T-helper 17 cell (primary cell): Measurements from ENCODE around the gene TREH. TPM values are rescaled to one million over a fixed set of nuclear protein-coding genes. Genes with fewer than 3 reads are reported as not detected.

Experiments used
- ATAC-seq: fragments of 150-1000 bp; cut with Tn5 transposase; 2 replicates; pipeline ENCODE4 v1.10.0; 2021; ENCODE audit warnings: mild to moderate bottlenecking, moderate library complexity
- DNase-seq, 3 donors: peaks; one replicate each; pipeline versions ENCODE4 v3.0.0 to v3.0.0-alpha.2; 2020 to 2021
- H3K9me3 ChIP-seq: one replicate; pipeline ENCODE4 v1.7.0; 2013; ENCODE audit warnings: low read length, mild to moderate bottlenecking; ENCODE audit not compliant: control insufficient read depth, poor library complexity, severe bottlenecking
- H3K27ac Mint-ChIP-seq: one replicate; pipeline ENCODE4 v1.8.0; 2022; ENCODE audit warnings: mild to moderate bottlenecking, moderate library complexity, mixed read lengths
- H3K27me3 Mint-ChIP-seq: one replicate; pipeline ENCODE4 v1.8.0; 2022; ENCODE audit warnings: mixed read lengths
- H3K36me3 Mint-ChIP-seq: one replicate; pipeline ENCODE4 v1.8.0; 2022; ENCODE audit warnings: low read depth, mixed read lengths
- H3K4me1 Mint-ChIP-seq: one replicate; pipeline ENCODE4 v1.8.0; 2022; ENCODE audit warnings: mild to moderate bottlenecking, mixed read lengths
- H3K4me3 Mint-ChIP-seq: one replicate; pipeline ENCODE4 v1.8.0; 2022; ENCODE audit warnings: mild to moderate bottlenecking, moderate library complexity, mixed read lengths
- total RNA-seq, 4 donors: library from RNA in 2 of 4; stranded (reverse) in 2 of 4; gene quantifications; one replicate each; pipeline ENCODE4 v1.2.3 and lab custom pipeline; 2022 to 2026

Gene TREH
- total RNA-seq, 2 donors from 2014 or later: not detected

DNA sequence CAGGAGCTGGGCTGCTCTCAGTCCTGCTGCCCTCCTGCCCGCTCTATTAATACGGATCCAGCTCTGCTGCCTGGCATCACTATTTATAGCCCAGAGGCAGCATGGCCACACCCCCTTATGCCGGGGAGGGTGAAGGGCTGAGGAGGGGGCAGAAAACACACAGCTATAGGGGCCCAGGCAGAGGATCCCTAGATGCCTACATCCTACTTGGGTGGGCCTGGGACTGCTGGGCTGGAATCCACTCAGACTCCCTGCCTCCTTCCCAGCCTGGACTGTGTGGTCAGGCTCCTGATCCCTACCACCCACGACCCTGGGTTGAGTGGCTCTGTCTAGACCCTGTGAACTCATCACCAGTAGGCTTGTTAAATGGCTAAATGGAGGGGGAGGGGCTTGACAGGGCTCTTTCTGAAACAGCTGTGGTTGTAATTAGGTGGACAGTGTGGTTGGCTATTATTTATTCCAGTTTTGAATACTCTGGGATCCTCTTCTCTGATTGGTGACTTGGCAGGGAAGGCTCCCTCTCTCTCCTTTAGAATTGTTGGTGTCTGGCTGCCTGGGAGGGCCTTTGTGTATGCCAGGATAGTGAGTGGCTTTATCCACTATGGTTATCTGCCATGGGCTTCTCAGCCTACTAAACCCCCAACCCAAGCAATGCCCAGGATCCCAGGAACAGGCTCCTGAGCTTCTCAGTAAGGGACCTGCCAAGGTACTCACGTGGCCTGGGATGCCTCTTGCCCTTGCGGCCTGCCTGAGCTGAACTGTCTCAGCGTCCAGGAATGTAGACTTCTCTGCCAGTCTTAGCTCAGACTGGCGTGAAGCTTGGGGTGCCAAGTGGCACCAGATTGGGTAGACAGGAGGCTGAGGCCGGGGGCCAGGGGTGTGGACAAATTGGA, 56.8 kb downstream of the TREH start:
- H3K9me3 ChIP-seq: no peaks in the 10 kb centered on the region
- H3K4me1 Mint-ChIP-seq: peaks cover 14% of the 10 kb centered on the region
- no peak overlapping the region for H3K27ac Mint-ChIP-seq
- no peak for DNase-seq
- no peak for ATAC-seq
- H3K36me3 Mint-ChIP-seq: peaks cover 5% of the 10 kb centered on the region
- H3K4me3 Mint-ChIP-seq: no peak overlapping the region
- H3K27me3 Mint-ChIP-seq: peaks cover 37% of the 10 kb centered on the region

DNA sequence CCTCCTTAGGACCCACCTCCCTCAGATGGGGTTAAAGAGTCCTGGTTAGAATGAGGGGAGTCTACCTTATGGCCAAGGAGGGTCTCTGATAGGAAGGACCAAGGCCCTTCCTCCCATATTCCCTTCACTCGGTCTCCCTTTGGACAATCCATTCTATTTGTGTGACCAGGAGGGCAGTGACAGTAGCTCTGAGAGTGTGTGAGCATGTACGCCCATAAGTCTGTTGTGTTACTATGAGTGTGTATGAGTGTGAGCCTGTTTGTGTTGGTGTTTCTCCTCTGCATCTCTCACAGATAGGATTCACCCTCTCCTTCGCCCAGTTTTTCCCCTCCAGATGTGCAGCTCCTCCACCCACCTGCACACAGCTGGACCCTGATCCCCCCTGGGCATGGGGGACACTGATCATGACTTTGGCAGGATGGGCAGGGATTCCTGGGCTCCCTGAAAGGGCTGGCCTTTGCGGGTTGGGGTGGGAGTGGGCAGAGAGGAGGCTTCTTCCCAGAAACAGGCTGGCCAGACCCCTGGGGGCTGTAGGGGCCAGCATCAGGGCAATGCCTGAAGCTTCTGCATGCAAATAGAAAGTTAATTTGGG, 57.6 kb downstream of the TREH start:
- ATAC-seq: no peak
- peaks cover 5% of the 10 kb centered on the region for H3K36me3 Mint-ChIP-seq
- no peak for DNase-seq
- H3K27ac Mint-ChIP-seq: no peak overlapping the region
- H3K4me3 Mint-ChIP-seq: peak overlapping the region; percentile 71
- H3K9me3 ChIP-seq: no peaks in the 10 kb centered on the region
- H3K27me3 Mint-ChIP-seq: peaks cover 37% of the 10 kb centered on the region
- peaks cover 14% of the 10 kb centered on the region for H3K4me1 Mint-ChIP-seq

DNA sequence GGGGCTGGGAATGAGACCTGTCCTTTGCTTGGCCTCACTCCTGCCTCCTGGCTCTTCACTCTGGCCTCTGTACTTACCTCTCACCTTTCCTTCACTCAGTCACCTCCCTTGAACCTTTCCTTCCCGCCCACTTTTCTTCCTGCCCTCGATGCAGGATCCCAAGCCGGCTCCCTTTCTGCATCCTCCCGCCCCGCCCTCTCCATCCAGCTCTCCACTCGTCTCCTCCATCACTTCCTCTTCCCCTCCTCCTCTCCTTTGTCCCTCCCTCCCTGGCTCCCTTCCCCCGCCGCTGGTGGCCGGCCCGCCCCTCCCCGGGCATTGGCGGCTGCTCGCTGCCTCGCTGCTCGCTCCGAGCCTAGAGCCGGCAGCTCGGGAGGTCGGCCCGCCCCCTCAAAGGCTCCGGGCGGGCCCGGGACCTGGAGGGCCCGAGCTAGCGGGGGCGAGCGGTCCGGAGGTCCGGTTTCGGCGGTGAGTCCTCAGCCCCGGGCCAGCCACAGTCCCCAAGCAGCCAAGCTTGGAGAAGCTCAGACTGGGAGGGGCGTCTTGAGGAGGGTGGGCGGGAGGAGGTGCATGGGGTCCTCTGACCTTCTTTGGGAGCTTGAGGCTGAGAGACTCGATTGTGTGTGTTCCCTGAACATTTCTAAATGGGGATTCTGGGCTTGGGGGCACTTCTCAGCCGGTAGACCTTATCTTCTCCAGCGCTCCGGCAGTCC, 58.2 kb downstream of the TREH start:
- no peaks in the 10 kb centered on the region for H3K9me3 ChIP-seq
- peaks cover 16% of the 10 kb centered on the region for H3K4me1 Mint-ChIP-seq
- H3K27ac Mint-ChIP-seq: no peak overlapping the region
- H3K27me3 Mint-ChIP-seq: peaks cover 37% of the 10 kb centered on the region
- ATAC-seq: peak; percentile 56
- DNase-seq: no peak
- H3K4me3 Mint-ChIP-seq: peak overlapping the region; percentile 85
- H3K36me3 Mint-ChIP-seq: peaks cover 5% of the 10 kb centered on the region

DNA sequence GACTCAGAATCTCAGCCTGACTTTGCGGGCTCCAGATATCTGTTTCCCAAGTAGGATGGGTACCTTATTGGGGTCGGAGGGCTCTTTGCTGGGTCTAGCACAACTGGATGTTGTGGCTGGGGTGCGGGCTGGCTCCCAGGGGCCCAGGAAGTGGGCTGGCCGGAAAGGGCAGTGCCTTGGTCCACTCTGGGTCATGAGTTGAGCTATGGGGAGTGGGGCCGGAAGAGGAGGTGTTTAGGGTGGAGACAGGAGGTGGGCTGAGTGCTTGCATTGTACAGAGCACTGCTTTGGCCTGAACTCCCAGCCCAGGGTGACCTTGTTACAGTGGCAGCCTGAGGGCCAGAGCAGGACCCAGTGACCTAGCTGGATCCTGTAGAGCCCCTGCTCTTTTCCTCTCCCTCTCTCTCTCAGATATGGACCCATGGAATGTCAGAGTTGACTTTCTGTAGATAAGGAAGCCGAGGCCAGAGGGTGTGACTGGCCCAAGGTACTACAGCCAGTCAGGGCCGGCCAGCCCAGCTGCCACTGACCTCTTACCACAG, 58.9 kb downstream of the TREH start:
- no peak overlapping the region for H3K27ac Mint-ChIP-seq
- peak overlapping the region; percentile 85 for H3K4me3 Mint-ChIP-seq

DNA sequence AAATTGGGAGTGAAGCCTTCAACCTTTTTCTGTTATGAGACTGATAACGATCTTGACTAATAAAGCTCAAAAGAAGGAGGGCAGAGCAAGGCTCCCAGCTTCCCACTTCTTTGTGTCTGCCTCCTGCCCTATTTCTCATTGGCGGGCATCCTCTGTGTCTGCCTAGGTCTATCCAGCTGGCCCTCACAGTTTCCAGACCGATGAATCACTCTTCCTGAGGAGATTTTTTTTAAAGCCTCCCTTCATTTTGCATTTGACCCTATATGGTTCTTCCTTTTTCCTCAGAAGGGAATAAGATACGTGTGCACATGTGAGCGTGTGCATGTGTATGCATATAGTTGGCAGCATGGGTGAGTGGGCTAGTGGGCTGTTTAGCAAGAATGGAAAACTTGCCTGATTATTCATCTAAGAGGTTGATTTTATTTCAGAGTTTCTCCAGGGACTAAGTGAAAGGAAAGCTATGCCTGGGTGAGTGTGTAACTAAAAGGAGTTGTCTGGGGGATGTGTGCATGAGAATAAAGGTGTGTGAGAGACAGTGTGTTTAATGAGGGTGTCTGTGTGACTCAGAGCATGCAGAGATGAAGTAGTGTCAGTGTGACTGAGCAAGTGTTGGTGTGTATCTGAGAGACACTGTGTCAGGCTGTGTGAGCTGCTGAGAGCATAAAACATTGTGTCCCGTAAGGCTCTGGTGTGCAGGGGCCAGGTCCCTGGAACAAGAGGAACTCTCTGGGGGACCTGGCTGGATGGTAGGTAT, 59.8 kb downstream of the TREH start:
- H3K27ac Mint-ChIP-seq: peak overlapping the region; percentile 49

More for the DNA sequence above, 58.9 kb downstream of the TREH start:
- Mint-ChIP-seq H3K36me3 (peaks cover 5% of the 10 kb centered on the region), H3K4me1 (peaks cover 16% of the 10 kb centered on the region), H3K27me3 (peaks cover 37% of the 10 kb centered on the region)
- no peaks in the 10 kb centered on the region for H3K9me3 ChIP-seq
- ATAC-seq: no peak
- no peak for DNase-seq

DNA sequence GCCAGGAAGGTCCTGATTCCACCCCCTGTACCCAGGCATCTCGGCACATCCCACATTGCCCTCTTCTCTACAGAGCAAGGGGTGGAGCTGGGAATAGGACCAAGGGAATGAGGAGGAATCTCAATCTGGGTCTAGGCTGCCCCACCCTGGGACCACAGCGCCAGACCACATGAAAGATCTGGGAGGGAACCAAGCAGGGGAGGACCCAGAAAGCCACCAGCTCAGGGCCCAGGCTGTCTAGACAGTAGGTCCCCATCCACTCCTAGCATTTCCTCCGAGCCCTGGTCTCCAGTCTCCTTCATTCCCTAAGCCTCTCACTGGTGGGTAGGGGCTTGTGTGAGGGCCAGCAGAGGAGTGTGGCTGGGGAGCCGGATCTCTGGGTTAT, 60.5 kb downstream of the TREH start:
- no peak for DNase-seq
- H3K36me3 Mint-ChIP-seq: peaks cover 5% of the 10 kb centered on the region
- no peak overlapping the region for H3K27ac Mint-ChIP-seq

More for the DNA sequence above, 59.8 kb downstream of the TREH start:
- Mint-ChIP-seq H3K4me1 (peaks cover 16% of the 10 kb centered on the region), H3K27me3 (peaks cover 37% of the 10 kb centered on the region), H3K4me3 (peak overlapping the region; percentile 59), H3K36me3 (peaks cover 5% of the 10 kb centered on the region)
- ATAC-seq: no peak
- DNase-seq: no peak
- H3K9me3 ChIP-seq: no peaks in the 10 kb centered on the region

DNA sequence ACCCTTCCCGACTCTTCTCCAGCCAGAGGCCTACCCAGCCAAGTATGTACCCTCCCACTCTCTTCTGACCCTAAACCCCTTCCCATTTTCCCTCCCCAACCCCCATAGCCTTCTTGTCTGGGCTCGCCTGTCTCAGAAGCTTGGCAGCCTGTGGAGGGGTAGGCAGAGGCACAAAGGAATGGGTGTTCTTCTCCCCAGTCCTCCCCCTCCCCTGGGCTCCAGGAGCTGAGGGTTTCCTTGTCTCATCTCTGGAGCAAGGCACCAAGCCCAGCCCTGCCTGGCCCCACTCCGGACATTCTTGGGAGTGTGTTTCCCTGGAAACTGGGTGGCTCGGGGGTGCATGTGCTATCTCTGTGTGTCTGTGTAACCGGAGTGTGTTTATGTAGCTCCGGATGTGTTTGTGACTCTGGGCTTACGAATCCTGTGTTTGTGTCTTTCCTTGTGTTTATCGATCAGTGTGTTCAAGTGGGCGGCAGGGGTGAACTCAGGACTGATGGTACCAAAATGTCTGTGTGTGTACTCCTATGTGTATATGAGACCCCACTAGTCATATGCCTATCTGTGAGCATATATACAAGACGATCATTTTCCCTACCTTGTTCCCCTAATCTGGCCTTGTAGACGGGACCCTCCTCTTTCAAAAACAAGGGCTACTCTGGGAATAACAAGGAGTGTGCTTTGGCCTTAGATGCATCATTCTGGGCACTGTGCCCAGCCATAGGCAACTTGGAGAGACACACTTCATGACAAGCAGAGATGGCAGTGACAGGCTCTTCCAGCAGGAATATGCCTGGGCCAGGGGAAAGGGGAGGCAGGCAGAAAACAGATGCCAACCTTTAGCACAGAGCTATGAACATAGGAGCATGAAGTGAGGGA, 61.1 kb downstream of the TREH start:
- Mint-ChIP-seq H3K36me3 (peaks cover 5% of the 10 kb centered on the region), H3K27ac (no peak overlapping the region), H3K4me1 (peaks cover 16% of the 10 kb centered on the region), H3K27me3 (peaks cover 35% of the 10 kb centered on the region), H3K4me3 (no peak overlapping the region)
- ATAC-seq (no peak), DNase-seq (no peak)
- no peaks in the 10 kb centered on the region for H3K9me3 ChIP-seq

More for the DNA sequence above, 60.5 kb downstream of the TREH start:
- Mint-ChIP-seq H3K4me3 (no peak overlapping the region), H3K4me1 (peaks cover 16% of the 10 kb centered on the region), H3K27me3 (peaks cover 37% of the 10 kb centered on the region)
- no peaks in the 10 kb centered on the region for H3K9me3 ChIP-seq
- no peak for ATAC-seq

DNA sequence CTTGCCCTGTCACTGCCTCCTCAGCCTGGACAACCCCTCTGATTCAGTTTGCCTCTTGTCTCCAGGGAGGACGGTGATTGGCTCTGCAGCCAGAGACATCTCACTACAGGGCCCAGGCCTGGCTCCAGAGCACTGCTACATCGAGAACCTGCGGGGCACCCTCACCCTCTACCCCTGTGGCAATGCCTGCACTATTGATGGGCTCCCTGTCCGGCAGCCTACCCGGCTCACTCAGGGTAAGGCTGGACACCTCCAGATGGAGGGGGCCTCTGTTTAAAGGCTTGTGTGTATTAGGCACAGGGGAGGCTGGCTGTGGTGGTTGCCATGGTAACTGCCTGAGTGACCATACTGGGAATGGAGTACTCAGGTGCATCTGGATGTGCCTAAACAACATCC, 63.5 kb downstream of the TREH start:
- ATAC-seq: no peak
- H3K27me3 Mint-ChIP-seq: peaks cover 22% of the 10 kb centered on the region
- peaks cover 19% of the 10 kb centered on the region for H3K4me1 Mint-ChIP-seq
- peaks cover 5% of the 10 kb centered on the region for H3K36me3 Mint-ChIP-seq
- no peak overlapping the region for H3K4me3 Mint-ChIP-seq
- no peaks in the 10 kb centered on the region for H3K9me3 ChIP-seq
- no peak overlapping the region for H3K27ac Mint-ChIP-seq
- DNase-seq: no peak

DNA sequence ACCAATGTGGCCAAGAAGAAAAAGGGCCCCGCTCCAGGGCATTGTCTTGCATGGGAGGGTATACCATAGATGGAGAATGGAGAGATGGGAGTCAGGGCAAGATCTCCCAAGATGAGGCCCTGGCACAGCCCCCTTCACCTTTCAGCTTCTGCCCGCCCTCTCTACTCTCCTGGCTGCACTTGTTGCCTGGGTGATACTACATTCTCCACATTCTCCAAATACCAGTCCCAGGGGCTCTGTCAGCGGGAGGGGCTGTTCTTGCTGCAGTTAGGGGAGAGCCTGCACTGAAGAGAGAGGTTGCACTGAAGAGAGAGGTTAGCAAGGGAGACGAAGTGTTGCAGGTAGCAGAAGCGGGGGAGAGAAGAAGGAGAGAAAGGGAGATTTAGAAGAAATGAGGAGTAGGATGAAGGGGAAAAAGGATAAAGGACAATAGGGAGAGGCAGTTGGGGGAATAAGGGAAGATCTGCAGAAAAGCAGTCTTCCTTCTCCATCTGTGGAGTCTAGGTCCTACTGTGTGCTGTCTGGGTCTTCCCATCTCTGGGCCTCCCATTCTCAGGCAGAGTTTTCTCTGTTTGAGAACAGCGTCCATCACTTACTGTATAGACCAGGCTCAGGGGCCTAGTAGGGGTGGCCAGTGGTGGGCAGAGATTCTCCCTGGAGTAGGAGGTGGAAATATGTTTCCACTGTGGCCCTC, 64.0 kb downstream of the TREH start:
- no peak overlapping the region for H3K4me3 Mint-ChIP-seq
- H3K27ac Mint-ChIP-seq: no peak overlapping the region
- no peaks in the 10 kb centered on the region for H3K9me3 ChIP-seq
- DNase-seq: no peak
- H3K27me3 Mint-ChIP-seq: peaks cover 17% of the 10 kb centered on the region
- H3K36me3 Mint-ChIP-seq: peaks cover 5% of the 10 kb centered on the region
- H3K4me1 Mint-ChIP-seq: peaks cover 17% of the 10 kb centered on the region
- no peak for ATAC-seq

DNA sequence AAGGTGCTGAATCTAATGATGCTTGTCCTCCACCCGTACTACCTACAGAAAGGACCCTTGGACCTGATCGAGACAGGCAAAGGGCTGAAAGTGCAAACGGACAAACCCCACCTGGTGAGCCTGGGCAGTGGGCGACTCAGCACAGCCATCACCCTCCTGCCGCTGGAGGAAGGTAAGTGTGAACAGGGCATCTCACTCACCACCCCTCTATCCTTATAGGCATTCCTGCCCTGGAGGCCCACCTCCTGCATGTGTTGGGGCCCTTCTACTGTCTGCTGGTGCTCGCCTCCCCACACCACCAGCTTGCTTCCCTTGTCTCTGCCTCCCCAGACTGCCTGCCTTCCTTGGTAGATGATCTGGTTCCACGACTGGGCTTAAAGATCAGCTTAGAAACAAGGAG, 64.9 kb downstream of the TREH start:
- ATAC-seq (no peak), DNase-seq (no peak)
- Mint-ChIP-seq H3K27me3 (peaks cover 12% of the 10 kb centered on the region), H3K4me3 (no peak overlapping the region), H3K36me3 (peaks cover 2% of the 10 kb centered on the region), H3K27ac (no peak overlapping the region), H3K4me1 (peaks cover 17% of the 10 kb centered on the region)
- no peaks in the 10 kb centered on the region for H3K9me3 ChIP-seq

DNA sequence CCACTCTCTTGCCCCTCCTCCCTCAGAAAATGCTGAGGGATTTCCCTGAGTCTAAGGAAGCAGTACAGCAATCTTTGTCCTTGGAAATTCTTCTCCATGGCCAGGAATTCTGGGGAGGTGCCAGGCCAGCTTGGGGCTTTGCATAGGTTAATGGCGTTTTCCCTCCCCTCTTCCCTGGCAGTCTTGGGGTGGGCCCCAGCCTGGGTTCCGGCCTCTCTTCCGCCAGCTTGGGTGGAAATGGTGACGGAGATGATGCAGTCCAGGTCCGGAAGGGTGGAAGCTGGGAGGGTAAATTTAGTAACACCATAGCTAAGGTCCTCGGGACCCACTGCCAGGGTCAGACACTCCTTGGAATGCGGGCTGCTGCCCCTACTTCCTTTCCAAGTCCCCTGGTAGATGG, 67.1 kb downstream of the TREH start:
- Mint-ChIP-seq H3K27me3 (peaks cover 13% of the 10 kb centered on the region), H3K36me3 (peaks cover 9% of the 10 kb centered on the region), H3K4me3 (no peak overlapping the region), H3K4me1 (peaks cover 20% of the 10 kb centered on the region), H3K27ac (peak overlapping the region; percentile 47)
- ATAC-seq: no peak
- H3K9me3 ChIP-seq: no peaks in the 10 kb centered on the region
- DNase-seq: no peak
